ENCODE data around the gene ISG20. TPM values are rescaled to one million over a fixed set of nuclear protein-coding genes. Genes with fewer than 3 reads are reported as not detected.

The ISG20 gene
- total RNA-seq, 1 donor, result 3.3 TPM

DNA sequence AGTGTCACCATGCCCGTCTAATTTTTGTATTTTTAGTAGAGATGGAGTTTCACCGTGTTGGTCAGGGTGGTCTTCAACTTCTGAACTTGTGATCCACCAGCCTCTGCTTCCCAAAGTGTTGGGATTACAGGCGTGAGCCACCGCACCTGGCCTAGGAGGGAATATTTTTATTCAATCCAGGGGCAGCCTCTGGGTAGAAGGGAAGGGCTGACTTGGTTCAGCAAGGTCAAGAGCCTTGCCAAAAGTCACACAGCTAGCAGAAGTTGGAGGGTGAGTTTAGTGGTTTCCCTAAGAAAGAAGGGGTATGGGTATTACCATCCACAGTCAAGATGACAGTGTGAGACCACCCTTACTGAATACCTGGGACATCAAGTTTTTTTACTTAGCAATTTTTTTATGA, 22.6 kb upstream of the ISG20 start:
- DNase-seq (ENCODE audit: insufficient read length, low spot score, missing footprints), result no peak

DNA sequence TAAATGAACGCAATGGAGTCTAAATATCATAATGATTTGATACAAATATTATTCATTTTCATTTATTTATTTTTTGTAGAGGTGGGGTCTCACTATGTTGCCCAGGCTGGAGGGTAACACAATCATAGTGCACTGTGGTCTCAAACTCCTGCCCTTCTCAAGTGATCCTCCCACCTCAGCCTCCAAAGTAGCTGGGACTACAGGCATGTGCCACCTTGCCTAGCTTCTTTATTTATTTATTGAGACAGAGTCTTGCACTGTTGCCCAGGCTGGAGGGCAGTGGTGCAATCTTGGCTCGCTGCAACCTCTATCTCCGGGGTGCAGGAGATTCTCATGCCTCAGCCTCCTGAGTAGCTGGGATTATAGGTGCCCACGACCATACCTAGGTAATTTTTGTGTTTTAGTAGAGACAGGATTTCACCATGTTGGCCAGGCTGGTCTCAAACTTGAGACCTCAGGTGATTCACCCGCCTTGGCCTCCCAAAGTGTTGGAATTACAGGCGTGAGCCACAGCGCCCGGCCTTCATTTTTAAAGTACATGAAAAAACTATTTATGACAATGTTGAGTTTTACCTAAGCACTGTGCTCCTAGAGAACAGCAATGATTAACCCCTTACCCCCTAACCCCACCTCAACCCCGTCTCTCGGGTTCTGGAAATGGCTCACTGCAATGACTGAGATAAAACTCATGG, 21.6 kb upstream of the ISG20 start:
- Histone ChIP-seq H3K9me3 (ENCODE audit: low read depth, low read length) (no peaks in the 10 kb centered on the region), H3K4me2 (ENCODE audit: insufficient read depth, low read length) (no peak overlapping the region), H3K4me1 (ENCODE audit: insufficient read depth, low read length) (peaks cover 12% of the 10 kb centered on the region), H2AFZ (ENCODE audit: low read length) (no peak overlapping the region), H3K27ac (ENCODE audit: low read depth, low read length) (no peak overlapping the region), H3K4me3 (ENCODE audit: insufficient read depth, low read length) (no peak overlapping the region), H3K27me3 (ENCODE audit: insufficient read depth, low read length) (no peaks in the 10 kb centered on the region), H3K36me3 (ENCODE audit: insufficient read depth, low read length) (no peaks in the 10 kb centered on the region), H4K20me1 (ENCODE audit: insufficient read depth, low read length) (peaks cover 3% of the 10 kb centered on the region), H3K79me2 (ENCODE audit: insufficient read depth, low read length) (peaks cover 14% of the 10 kb centered on the region)
- no peak for DNase-seq (ENCODE audit: insufficient read length, low spot score, missing footprints)
- TF ChIP-seq, protein P1, sequence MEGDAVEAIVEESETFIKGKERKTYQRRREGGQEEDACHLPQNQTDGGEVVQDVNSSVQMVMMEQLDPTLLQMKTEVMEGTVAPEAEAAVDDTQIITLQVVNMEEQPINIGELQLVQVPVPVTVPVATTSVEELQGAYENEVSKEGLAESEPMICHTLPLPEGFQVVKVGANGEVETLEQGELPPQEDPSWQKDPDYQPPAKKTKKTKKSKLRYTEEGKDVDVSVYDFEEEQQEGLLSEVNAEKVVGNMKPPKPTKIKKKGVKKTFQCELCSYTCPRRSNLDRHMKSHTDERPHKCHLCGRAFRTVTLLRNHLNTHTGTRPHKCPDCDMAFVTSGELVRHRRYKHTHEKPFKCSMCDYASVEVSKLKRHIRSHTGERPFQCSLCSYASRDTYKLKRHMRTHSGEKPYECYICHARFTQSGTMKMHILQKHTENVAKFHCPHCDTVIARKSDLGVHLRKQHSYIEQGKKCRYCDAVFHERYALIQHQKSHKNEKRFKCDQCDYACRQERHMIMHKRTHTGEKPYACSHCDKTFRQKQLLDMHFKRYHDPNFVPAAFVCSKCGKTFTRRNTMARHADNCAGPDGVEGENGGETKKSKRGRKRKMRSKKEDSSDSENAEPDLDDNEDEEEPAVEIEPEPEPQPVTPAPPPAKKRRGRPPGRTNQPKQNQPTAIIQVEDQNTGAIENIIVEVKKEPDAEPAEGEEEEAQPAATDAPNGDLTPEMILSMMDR (IDR thresholded peaks at IDR 0.05; ENCODE audit: extremely low read depth, low read depth, low read length), result no peak

More for the DNA sequence above, 22.6 kb upstream of the ISG20 start:
- Histone ChIP-seq H3K4me2 (ENCODE audit: insufficient read depth, low read length) (no peak overlapping the region), H3K27me3 (ENCODE audit: insufficient read depth, low read length) (no peaks in the 10 kb centered on the region), H3K4me1 (ENCODE audit: insufficient read depth, low read length) (peaks cover 11% of the 10 kb centered on the region), H3K27ac (ENCODE audit: low read depth, low read length) (no peak overlapping the region), H3K9me3 (ENCODE audit: low read depth, low read length) (no peaks in the 10 kb centered on the region), H3K36me3 (ENCODE audit: insufficient read depth, low read length) (no peaks in the 10 kb centered on the region), H3K79me2 (ENCODE audit: insufficient read depth, low read length) (peaks cover 5% of the 10 kb centered on the region), H3K4me3 (ENCODE audit: insufficient read depth, low read length) (no peak overlapping the region), H2AFZ (ENCODE audit: low read length) (no peak overlapping the region), H4K20me1 (ENCODE audit: insufficient read depth, low read length) (no peaks in the 10 kb centered on the region)
- TF ChIP-seq, protein P1 (IDR thresholded peaks at IDR 0.05; ENCODE audit: extremely low read depth, low read depth, low read length), result no peak

DNA sequence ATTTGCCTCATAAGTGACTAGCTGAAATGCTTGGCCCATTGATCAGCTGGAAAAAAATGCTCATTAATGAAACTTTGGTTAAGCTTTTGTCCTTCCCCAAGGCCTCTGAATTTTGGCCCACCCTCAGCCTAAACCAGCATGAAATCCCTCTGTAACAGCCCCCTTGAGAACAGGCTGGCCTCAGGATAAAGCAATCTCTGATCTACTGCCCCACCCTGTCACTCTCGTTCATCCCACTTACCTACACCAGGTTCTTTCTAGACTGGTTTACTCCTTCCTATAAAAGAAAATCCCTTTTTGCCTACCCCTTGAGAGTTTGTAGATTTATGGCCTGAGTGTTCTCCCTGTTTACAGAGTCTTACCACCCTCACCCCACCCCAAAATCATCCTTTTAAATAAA, 21.0 kb upstream of the ISG20 start:
- H3K4me2 ChIP-seq (ENCODE audit: insufficient read depth, low read length), result no peak overlapping the region
- H3K36me3 ChIP-seq (ENCODE audit: insufficient read depth, low read length), result no peaks in the 10 kb centered on the region
- peaks cover 21% of the 10 kb centered on the region for H3K79me2 ChIP-seq (ENCODE audit: insufficient read depth, low read length)
- no peaks in the 10 kb centered on the region for H3K27me3 ChIP-seq (ENCODE audit: insufficient read depth, low read length)
- peaks cover 17% of the 10 kb centered on the region for H3K4me1 ChIP-seq (ENCODE audit: insufficient read depth, low read length)
- no peaks in the 10 kb centered on the region for H3K9me3 ChIP-seq (ENCODE audit: low read depth, low read length)
- peaks cover 7% of the 10 kb centered on the region for H4K20me1 ChIP-seq (ENCODE audit: insufficient read depth, low read length)
- H2AFZ ChIP-seq (ENCODE audit: low read length), result no peak overlapping the region
- TF ChIP-seq, protein P1 (IDR thresholded peaks at IDR 0.05; ENCODE audit: extremely low read depth, low read depth, low read length), result no peak
- no peak overlapping the region for H3K27ac ChIP-seq (ENCODE audit: low read depth, low read length)
- no peak overlapping the region for H3K4me3 ChIP-seq (ENCODE audit: insufficient read depth, low read length)
- DNase-seq (ENCODE audit: insufficient read length, low spot score, missing footprints), result no peak

DNA sequence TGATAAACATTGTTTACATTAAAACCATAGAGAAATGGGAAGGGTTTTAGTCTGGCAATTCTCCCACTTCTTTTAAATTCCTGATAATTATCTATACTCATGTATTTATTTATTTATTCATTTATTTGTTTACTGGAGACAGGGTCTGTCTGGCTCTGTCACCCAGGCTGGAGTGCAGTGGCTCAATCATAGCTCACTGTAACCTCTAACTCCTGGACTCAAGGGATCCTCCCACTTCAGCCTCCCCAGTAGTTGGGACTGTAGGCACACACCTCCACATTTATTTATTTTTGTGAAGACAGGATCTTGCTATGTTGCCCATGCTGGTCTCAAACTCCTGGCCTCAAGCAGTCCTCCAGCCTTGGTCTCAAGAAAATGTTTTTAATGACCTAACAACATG, 20.1 kb upstream of the ISG20 start:
- no peak overlapping the region for H2AFZ ChIP-seq (ENCODE audit: low read length)
- H3K4me3 ChIP-seq (ENCODE audit: insufficient read depth, low read length), result no peak overlapping the region
- H3K9me3 ChIP-seq (ENCODE audit: low read depth, low read length), result no peaks in the 10 kb centered on the region
- H3K36me3 ChIP-seq (ENCODE audit: insufficient read depth, low read length), result peaks cover 3% of the 10 kb centered on the region
- H4K20me1 ChIP-seq (ENCODE audit: insufficient read depth, low read length), result peaks cover 15% of the 10 kb centered on the region
- no peak overlapping the region for H3K4me2 ChIP-seq (ENCODE audit: insufficient read depth, low read length)
- H3K4me1 ChIP-seq (ENCODE audit: insufficient read depth, low read length), result peaks cover 20% of the 10 kb centered on the region
- H3K79me2 ChIP-seq (ENCODE audit: insufficient read depth, low read length), result peaks cover 29% of the 10 kb centered on the region
- TF ChIP-seq, protein P1 (IDR thresholded peaks at IDR 0.05; ENCODE audit: extremely low read depth, low read depth, low read length), result no peak
- no peaks in the 10 kb centered on the region for H3K27me3 ChIP-seq (ENCODE audit: insufficient read depth, low read length)
- no peak overlapping the region for H3K27ac ChIP-seq (ENCODE audit: low read depth, low read length)
- no peak for DNase-seq (ENCODE audit: insufficient read length, low spot score, missing footprints)

Data from osteoblast (primary cell).